ENCODE measurements around the gene PSMC6.

- TF ChIP-seq, protein P1, sequence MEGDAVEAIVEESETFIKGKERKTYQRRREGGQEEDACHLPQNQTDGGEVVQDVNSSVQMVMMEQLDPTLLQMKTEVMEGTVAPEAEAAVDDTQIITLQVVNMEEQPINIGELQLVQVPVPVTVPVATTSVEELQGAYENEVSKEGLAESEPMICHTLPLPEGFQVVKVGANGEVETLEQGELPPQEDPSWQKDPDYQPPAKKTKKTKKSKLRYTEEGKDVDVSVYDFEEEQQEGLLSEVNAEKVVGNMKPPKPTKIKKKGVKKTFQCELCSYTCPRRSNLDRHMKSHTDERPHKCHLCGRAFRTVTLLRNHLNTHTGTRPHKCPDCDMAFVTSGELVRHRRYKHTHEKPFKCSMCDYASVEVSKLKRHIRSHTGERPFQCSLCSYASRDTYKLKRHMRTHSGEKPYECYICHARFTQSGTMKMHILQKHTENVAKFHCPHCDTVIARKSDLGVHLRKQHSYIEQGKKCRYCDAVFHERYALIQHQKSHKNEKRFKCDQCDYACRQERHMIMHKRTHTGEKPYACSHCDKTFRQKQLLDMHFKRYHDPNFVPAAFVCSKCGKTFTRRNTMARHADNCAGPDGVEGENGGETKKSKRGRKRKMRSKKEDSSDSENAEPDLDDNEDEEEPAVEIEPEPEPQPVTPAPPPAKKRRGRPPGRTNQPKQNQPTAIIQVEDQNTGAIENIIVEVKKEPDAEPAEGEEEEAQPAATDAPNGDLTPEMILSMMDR (IDR thresholded peaks at IDR 0.05): no peak
- TF ChIP-seq EP300 (IDR thresholded peaks at IDR 0.05): no peak
- no peak for TF ChIP-seq POLR2A (IDR thresholded peaks at IDR 0.05)
Measured at GRCh38 chr14:52733824-52734223, 26.8 kb downstream of the PSMC6 start.

Measured in tibial nerve (tissue), 4 donors.